Ishikawa (cell line): ENCODE results near the gene SUPT20HL2.

Experiments
- CEBPB ChIP-seq: IDR thresholded peaks from 2 replicates; pipeline ENCODE4 v1.6.1; 2012
- CREB1 ChIP-seq: IDR thresholded peaks from 2 replicates; pipeline ENCODE4 v1.6.1; 2012; ENCODE audit warnings: low read depth
- EGR1 ChIP-seq: IDR thresholded peaks from 2 replicates; pipeline ENCODE4 v1.6.1; 2012
- EP300 ChIP-seq: IDR thresholded peaks from 2 replicates; pipeline ENCODE4 v1.6.1; 2012; ENCODE audit warnings: borderline replicate concordance
- NFIC ChIP-seq: IDR thresholded peaks from 2 replicates; pipeline ENCODE4 v1.6.1; 2012
- RAD21 ChIP-seq: IDR thresholded peaks from 2 replicates; pipeline ENCODE4 v1.6.1; 2012; ENCODE audit warnings: low read depth
- REST ChIP-seq: IDR thresholded peaks from 2 replicates; pipeline ENCODE4 v1.6.1; 2012; ENCODE audit warnings: low read depth, mild to moderate bottlenecking
- TAF1 ChIP-seq: IDR thresholded peaks from 2 replicates; pipeline ENCODE4 v1.6.1; 2012; ENCODE audit warnings: low read depth, mild to moderate bottlenecking
- TEAD4 ChIP-seq: IDR thresholded peaks from 2 replicates; pipeline ENCODE4 v1.6.1; 2012
- USF1 ChIP-seq: IDR thresholded peaks from 2 replicates; pipeline ENCODE4 v1.6.1; 2012
- YY1 ChIP-seq: IDR thresholded peaks from 2 replicates; pipeline ENCODE4 v1.6.1; 2012; ENCODE audit warnings: low read depth
- ZBTB7A ChIP-seq: IDR thresholded peaks from 2 replicates; pipeline ENCODE4 v1.6.1; 2012; ENCODE audit warnings: low read depth
- TF ChIP-seq, protein P1 (sequence below): IDR thresholded peaks from 2 replicates; pipeline ENCODE4 v1.6.1; 2012

- no peak for TF ChIP-seq YY1
- no peak for TF ChIP-seq TAF1
- TF ChIP-seq USF1: no peak
- TF ChIP-seq CEBPB: no peak
- TF ChIP-seq EGR1: no peak
- TF ChIP-seq EP300: no peak
- no peak for TF ChIP-seq CREB1
- TF ChIP-seq RAD21: no peak
- no peak for TF ChIP-seq TEAD4
- no peak for TF ChIP-seq ZBTB7A
- no peak for TF ChIP-seq REST
- TF ChIP-seq, protein P1, sequence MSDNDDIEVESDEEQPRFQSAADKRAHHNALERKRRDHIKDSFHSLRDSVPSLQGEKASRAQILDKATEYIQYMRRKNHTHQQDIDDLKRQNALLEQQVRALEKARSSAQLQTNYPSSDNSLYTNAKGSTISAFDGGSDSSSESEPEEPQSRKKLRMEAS: no peak
- no peak for TF ChIP-seq NFIC
These were observed 20.6 kb upstream of the SUPT20HL2 start for GRCh38 chrX:24334461-24334860.
